HL-60 (cell line): ENCODE data around the gene MOV10L1.
A peak's percentile ranks its signal among the peaks of the same experiment; 100 is the strongest.

Experiments
- DNase-seq, 2 experiments: peaks; one replicate each; pipeline ENCODE4 v3.0.0-alpha.2; 2010 to 2020; ENCODE audit warnings: low read depth in 1 of 2, low spot score in 1 of 2
- H3K27ac ChIP-seq: fragments of 250-450 bp; sonication (Bioruptor Pico); replicated peaks from 2 replicates; pipeline ENCODE4 v1.5.1; 2020; ENCODE audit warnings: mild to moderate bottlenecking, moderate library complexity
- H3K27me3 ChIP-seq: fragments of 250-450 bp; sonication (Bioruptor Pico); 2 replicates; pipeline ENCODE4 v1.5.1; 2021; ENCODE audit warnings: mild to moderate bottlenecking, moderate library complexity; ENCODE audit not compliant: insufficient read depth, poor library complexity, severe bottlenecking
- H3K4me3 ChIP-seq: replicated peaks from 2 replicates; pipeline ENCODE4 v1.5.1; 2011; ENCODE audit warnings: mild to moderate bottlenecking, control low read depth, low read length; ENCODE audit not compliant: insufficient read depth
- CTCF ChIP-seq: IDR thresholded peaks from one replicate; pipeline ENCODE4 v1.5.1; 2011; ENCODE audit warnings: low read length, control low read depth, inconsistent platforms; ENCODE audit not compliant: insufficient read depth
- GABPA ChIP-seq: IDR thresholded peaks from 2 replicates; pipeline ENCODE4 v1.6.1; 2012; ENCODE audit warnings: low read depth
- POLR2AphosphoS5 ChIP-seq: IDR thresholded peaks from 2 replicates; pipeline ENCODE4 v1.6.1; 2012; ENCODE audit warnings: low read depth
- SPI1 ChIP-seq: IDR thresholded peaks from 2 replicates; pipeline ENCODE4 v1.6.1; 2012; ENCODE audit warnings: low read depth, mild to moderate bottlenecking, borderline replicate concordance
- TF ChIP-seq, protein P1 (sequence below): IDR thresholded peaks from 2 replicates; pipeline ENCODE4 v1.6.1; 2012; ENCODE audit warnings: low read depth; ENCODE audit not compliant: insufficient replicate concordance

Gene MOV10L1

GRCh38 chr22:50112151-50113118, 22.6 kb downstream of the MOV10L1 start:
- DNase-seq, result peak; percentile 65 to 80
- Histone ChIP-seq H3K4me3 (no peak overlapping the region), H3K27ac (peak overlapping the region; percentile 84), H3K27me3 (no peaks in the 10 kb centered on the region)
- peak; percentile 1; the same call in 1 of the 2 replicates for TF ChIP-seq SPI1
- TF ChIP-seq POLR2AphosphoS5, result peak; percentile 64
- no peak for TF ChIP-seq CTCF
- TF ChIP-seq, protein P1, sequence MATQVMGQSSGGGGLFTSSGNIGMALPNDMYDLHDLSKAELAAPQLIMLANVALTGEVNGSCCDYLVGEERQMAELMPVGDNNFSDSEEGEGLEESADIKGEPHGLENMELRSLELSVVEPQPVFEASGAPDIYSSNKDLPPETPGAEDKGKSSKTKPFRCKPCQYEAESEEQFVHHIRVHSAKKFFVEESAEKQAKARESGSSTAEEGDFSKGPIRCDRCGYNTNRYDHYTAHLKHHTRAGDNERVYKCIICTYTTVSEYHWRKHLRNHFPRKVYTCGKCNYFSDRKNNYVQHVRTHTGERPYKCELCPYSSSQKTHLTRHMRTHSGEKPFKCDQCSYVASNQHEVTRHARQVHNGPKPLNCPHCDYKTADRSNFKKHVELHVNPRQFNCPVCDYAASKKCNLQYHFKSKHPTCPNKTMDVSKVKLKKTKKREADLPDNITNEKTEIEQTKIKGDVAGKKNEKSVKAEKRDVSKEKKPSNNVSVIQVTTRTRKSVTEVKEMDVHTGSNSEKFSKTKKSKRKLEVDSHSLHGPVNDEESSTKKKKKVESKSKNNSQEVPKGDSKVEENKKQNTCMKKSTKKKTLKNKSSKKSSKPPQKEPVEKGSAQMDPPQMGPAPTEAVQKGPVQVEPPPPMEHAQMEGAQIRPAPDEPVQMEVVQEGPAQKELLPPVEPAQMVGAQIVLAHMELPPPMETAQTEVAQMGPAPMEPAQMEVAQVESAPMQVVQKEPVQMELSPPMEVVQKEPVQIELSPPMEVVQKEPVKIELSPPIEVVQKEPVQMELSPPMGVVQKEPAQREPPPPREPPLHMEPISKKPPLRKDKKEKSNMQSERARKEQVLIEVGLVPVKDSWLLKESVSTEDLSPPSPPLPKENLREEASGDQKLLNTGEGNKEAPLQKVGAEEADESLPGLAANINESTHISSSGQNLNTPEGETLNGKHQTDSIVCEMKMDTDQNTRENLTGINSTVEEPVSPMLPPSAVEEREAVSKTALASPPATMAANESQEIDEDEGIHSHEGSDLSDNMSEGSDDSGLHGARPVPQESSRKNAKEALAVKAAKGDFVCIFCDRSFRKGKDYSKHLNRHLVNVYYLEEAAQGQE, result peak; percentile 17
- no peak for TF ChIP-seq GABPA

DNA sequence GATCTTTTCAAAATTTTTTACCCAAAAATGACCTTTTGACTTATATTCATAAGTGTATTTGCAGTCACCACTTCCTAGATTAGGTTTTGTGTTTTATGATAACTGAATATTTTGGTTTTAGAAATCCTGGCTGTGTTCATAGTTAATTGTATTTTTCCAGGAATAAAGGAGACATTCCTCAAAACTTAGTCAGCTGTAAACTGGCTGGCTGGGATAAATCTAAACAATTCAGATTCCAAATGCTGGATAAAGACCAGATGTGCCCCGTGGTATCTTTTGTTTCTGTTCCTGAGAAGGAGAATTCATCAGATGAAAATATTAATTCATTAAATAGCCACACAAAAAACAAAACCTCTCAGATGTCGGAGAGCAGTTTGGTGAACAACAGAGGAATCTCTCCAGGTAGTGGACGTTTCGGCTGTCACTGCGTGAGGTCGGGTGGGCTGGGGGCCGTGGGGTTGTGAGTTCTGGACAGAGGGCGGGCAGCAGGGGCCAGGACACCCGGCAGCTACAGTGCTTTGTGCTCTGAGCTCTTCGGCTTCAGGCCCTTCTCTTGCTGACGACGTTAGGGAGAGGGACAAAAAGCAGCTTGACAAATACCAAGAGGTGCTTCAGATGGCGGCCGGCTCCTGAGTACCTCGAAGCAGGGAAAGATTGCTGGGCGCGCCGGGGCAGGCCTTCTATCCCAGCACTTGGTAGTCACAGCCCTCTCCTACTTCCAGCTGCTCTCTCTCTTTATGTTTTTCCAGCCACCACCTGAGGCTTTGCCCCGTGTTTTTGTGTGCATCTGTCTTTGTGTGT, 24.6 kb downstream of the MOV10L1 start:
- TF ChIP-seq POLR2AphosphoS5 (no peak), SPI1 (no peak)
- no peak for DNase-seq

GRCh38 chr22:50115693-50116092, 25.9 kb downstream of the MOV10L1 start:
- H3K27ac ChIP-seq, result no peak overlapping the region
- H3K27me3 ChIP-seq, result no peaks in the 10 kb centered on the region
- TF ChIP-seq, protein P1, result no peak
- TF ChIP-seq CTCF (no peak), POLR2AphosphoS5 (no peak), GABPA (no peak), SPI1 (no peak)
- no peak overlapping the region for H3K4me3 ChIP-seq
- DNase-seq, result no peak

More for the DNA sequence above, 24.6 kb downstream of the MOV10L1 start:
- H3K27ac ChIP-seq, result no peak overlapping the region
- H3K27me3 ChIP-seq, result no peaks in the 10 kb centered on the region
- H3K4me3 ChIP-seq, result no peak overlapping the region
